Peyer's patch (tissue), 4 donors: ENCODE results near the gene TRAK1. TPM values are rescaled to one million over a fixed set of nuclear protein-coding genes. Genes with fewer than 3 reads are reported as not detected.

Experiments
- DNase-seq, 3 donors: peaks; one replicate each; pipeline ENCODE4 v3.0.0-alpha.2; 2017 to 2019
- H3K27ac ChIP-seq, 4 donors: fragments of 200-600 bp; sonication (generic); one replicate each; pipeline ENCODE4 v1.5.1; 2016 to 2019
- H3K27me3 ChIP-seq, 2 donors: fragments of 200-600 bp; sonication (generic); one replicate each; pipeline ENCODE4 v1.5.1; 2019
- H3K36me3 ChIP-seq, 3 donors: fragments of 200-600 bp; sonication (generic); one replicate each; pipeline ENCODE4 v1.5.1; 2016 to 2019
- H3K4me1 ChIP-seq, 4 donors: fragments of 200-600 bp; sonication (generic); one replicate each; pipeline ENCODE4 v1.5.1; 2016 to 2019
- H3K4me3 ChIP-seq, 4 donors: fragments of 200-600 bp; sonication (generic); 1 replicate in 3 of 4; 2 replicates in 1 of 4; pipeline ENCODE4 v1.5.1; 2016 to 2019; ENCODE audit warnings: mild to moderate bottlenecking in 1 of 4
- H3K9me3 ChIP-seq, 4 donors: fragments of 200-600 bp; sonication (generic); one replicate each; pipeline ENCODE4 v1.5.1; 2016 to 2019; ENCODE audit warnings: mild to moderate bottlenecking in 1 of 4
- CTCF ChIP-seq, 6 experiments: fragments of 450-650 bp in 4 of 6; fragments of 200-600 bp in 2 of 6; sonication (generic) in 1 of 6; IDR thresholded peaks; one replicate each; pipeline ENCODE4 v1.5.1; 2017 to 2019; ENCODE audit warnings: antibody characterized with exemption in 6 of 6, mild to moderate bottlenecking in 3 of 6, moderate library complexity in 1 of 6
- POLR2A ChIP-seq, 2 donors: fragments of 450-650 bp; IDR thresholded peaks; one replicate each; pipeline ENCODE4 v1.5.1; 2017; ENCODE audit warnings: antibody characterized with exemption in 2 of 2, mild to moderate bottlenecking in 2 of 2, moderate library complexity in 2 of 2
- total RNA-seq, 4 donors: library from RNA; depleted of rRNA; stranded (reverse); fragments of >200 nt; gene quantifications; one replicate each; pipeline ENCODE4 v1.1.0, GENCODE V29; 2016

The TRAK1 gene
- total RNA-seq, 4 donors from 2014 or later: 96.2 to 283 (median 125) TPM

DNA sequence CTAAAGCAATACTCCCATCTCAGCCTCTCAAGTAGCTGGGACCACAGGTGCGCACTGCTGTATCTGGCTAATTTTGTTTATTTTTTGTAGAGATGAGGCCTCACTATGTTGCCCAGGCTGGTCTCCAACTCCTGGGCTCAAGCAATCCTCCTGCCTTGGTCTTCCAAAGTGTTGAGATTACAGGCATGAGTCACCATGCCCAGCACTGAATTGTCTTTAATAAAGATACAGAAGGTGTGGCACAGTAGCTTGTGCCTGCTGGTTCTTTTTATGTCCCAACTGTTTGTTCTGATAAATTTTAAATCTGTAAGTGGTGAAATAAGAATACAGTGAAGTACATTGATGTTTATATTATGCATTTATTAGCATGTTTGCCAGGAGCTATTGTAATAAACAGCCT lies 20.6 kb upstream of the TRAK1 start:
- H3K4me3 ChIP-seq: no peak overlapping the region
- no peaks in the 10 kb centered on the region for H3K9me3 ChIP-seq
- no peaks in the 10 kb centered on the region for H3K27me3 ChIP-seq
- no peak for DNase-seq
- TF ChIP-seq CTCF (IDR thresholded peaks at IDR 0.05) (no peak), POLR2A (IDR thresholded peaks at IDR 0.05) (no peak)
- H3K4me1 ChIP-seq: peaks cover 0 to 58% (median 20%) of the 10 kb centered on the region in 4 donors
- peak overlapping the region in 2 of 4 donors; percentile 47 to 83 for H3K27ac ChIP-seq
- no peaks in the 10 kb centered on the region for H3K36me3 ChIP-seq

DNA sequence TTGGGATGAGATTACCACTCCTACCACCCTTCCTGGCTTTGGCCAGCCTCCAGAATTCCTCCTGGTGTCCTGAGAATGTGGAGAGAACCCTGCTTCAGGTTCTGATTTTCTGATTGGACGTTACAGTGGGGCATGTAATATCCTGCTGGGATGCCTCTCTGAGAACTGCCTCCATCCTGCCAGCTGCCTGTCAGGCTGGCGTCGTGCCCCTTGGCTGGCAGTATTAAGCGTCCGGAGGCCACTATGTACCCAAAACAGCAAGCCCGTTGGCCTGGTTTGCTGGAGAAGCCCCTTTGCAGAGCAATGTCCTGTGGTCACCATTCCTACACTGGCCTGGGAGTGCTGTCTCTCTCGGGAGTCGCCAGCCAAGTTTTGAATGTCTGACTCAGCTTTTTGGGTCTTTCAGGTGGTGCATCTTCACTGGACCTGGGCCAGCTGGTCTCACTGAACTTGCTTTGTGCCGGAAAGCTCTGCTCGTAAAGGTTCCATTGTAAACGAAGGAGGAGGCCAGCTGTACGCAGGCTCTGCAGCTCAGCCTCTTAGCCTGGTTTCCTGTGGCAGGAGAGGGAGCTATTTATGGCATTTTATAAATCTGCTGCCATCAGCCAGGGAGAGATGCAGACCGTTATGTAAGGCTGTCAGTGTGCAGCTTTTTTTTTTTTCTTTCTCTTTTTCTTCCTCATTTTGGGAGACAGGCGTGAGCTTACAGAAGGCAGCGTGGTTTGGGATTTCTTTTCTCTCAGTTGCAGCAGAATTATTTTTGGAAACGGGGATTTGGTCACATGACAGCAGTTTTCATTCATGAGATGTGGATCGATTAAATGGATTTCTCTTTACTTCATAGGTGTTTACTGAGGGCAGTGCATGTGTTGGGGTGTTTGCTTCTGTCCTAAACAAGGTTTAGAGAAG lies 19.0 kb upstream of the TRAK1 start:
- TF ChIP-seq CTCF (IDR thresholded peaks at IDR 0.05) (no peak), POLR2A (IDR thresholded peaks at IDR 0.05) (no peak)
- Histone ChIP-seq H3K36me3 (no peaks in the 10 kb centered on the region), H3K27me3 (no peaks in the 10 kb centered on the region), H3K27ac (peak overlapping the region; percentile 48 to 83 (median 74)), H3K4me3 (peak overlapping the region in 2 of 4 donors; percentile 16 to 24), H3K9me3 (no peaks in the 10 kb centered on the region), H3K4me1 (peaks cover 0 to 45% (median 15%) of the 10 kb centered on the region in 4 donors)
- DNase-seq: peak in 2 of 3 donors; percentile 54 to 72

GRCh38 chr3:42072831-42073301 lies 18.3 kb upstream of the TRAK1 start:
- Histone ChIP-seq H3K36me3 (no peaks in the 10 kb centered on the region), H3K27ac (peak overlapping the region in 3 of 4 donors; percentile 31 to 83 (median 75)), H3K4me3 (no peak overlapping the region), H3K27me3 (no peaks in the 10 kb centered on the region), H3K4me1 (peaks cover 0 to 45% (median 14%) of the 10 kb centered on the region in 4 donors), H3K9me3 (no peaks in the 10 kb centered on the region)
- DNase-seq: no peak
- TF ChIP-seq CTCF (IDR thresholded peaks at IDR 0.05): no peak
- TF ChIP-seq POLR2A (IDR thresholded peaks at IDR 0.05): no peak

- H3K4me1 ChIP-seq: peaks cover 8 to 49% (median 17%) of the 10 kb centered on the region in 4 donors
- no peak for DNase-seq
- TF ChIP-seq POLR2A (IDR thresholded peaks at IDR 0.05) (no peak), CTCF (IDR thresholded peaks at IDR 0.05) (no peak)
- peak overlapping the region in 1 of 4 donors; percentile 20 for H3K27ac ChIP-seq
- no peak overlapping the region for H3K4me3 ChIP-seq
- H3K9me3 ChIP-seq: no peaks in the 10 kb centered on the region
- no peaks in the 10 kb centered on the region for H3K27me3 ChIP-seq
- no peaks in the 10 kb centered on the region for H3K36me3 ChIP-seq
Measured at GRCh38 chr3:42077785-42078184, 13.4 kb upstream of the TRAK1 start.

DNA sequence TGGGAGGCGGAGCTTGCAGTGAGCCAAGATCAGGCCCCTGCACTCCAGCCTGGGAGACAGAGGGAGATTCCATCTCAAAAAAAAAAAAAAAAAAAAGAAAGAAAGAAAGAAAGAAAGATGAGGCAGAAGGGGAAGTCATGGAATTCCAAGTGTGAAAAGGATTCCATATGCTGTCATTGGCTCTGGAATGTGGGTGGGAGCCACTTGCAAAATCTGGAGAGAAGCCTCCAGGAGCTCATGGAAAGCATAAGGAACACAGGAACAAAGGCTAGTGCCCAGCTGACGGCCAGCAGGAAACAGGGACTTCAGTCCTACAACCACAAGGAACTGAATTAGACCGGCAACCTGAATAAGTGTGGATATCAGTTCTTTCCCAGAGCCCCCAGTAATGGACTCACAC lies 12.5 kb upstream of the TRAK1 start:
- DNase-seq: no peak
- TF ChIP-seq CTCF (IDR thresholded peaks at IDR 0.05) (no peak), POLR2A (IDR thresholded peaks at IDR 0.05) (no peak)
- H3K27me3 ChIP-seq: no peaks in the 10 kb centered on the region
- no peaks in the 10 kb centered on the region for H3K36me3 ChIP-seq
- peaks cover 8 to 41% (median 16%) of the 10 kb centered on the region in 4 donors for H3K4me1 ChIP-seq
- H3K4me3 ChIP-seq: no peak overlapping the region
- peak overlapping the region in 1 of 4 donors; percentile 10 for H3K27ac ChIP-seq
- H3K9me3 ChIP-seq: no peaks in the 10 kb centered on the region
